HCT116 (cell line): Measurements from ENCODE around the gene PCDH9.

ENCODE experiments used
- TF ChIP-seq, protein P1 (sequence below), 3 experiments: fragments of 200-600 bp in 1 of 3; sonication (generic) in 1 of 3; IDR thresholded peaks in 2 of 3; conservative IDR thresholded peaks in 1 of 3; 2 replicates each; pipeline ENCODE4 v1.5.1; 2012 to 2017; ENCODE audit warnings: low read depth in 2 of 3, low read length in 2 of 3, antibody characterized with exemption in 1 of 3, borderline replicate concordance in 1 of 3, control low read depth in 1 of 3, mild to moderate bottlenecking in 1 of 3, mixed read lengths in 1 of 3, mixed run types in 1 of 3, moderate library complexity in 1 of 3; ENCODE audit not compliant: insufficient read depth in 1 of 3
- TF ChIP-seq, protein P2 (sequence below): IDR thresholded peaks from 2 replicates; pipeline ENCODE4 v1.6.1; 2012

DNA sequence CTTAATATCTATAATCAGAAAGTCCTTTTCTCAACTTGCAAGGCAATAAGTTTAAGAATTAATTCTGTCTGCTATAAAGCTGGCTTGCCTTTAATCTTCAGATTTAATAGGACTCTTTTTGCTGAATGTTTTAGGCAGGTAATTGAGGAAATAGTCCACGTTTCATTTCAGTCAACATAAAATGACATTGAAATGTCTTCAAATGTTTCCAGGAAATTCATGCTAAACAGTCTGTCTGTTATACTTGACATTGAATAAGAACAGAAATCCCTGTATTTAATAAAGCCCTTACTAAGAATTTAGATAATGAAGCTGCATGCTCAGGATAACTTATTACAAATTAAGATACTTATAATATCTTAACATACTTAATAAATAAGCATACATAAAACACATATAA is 84.2 kb downstream of the PCDH9 start:
- TF ChIP-seq, protein P1, sequence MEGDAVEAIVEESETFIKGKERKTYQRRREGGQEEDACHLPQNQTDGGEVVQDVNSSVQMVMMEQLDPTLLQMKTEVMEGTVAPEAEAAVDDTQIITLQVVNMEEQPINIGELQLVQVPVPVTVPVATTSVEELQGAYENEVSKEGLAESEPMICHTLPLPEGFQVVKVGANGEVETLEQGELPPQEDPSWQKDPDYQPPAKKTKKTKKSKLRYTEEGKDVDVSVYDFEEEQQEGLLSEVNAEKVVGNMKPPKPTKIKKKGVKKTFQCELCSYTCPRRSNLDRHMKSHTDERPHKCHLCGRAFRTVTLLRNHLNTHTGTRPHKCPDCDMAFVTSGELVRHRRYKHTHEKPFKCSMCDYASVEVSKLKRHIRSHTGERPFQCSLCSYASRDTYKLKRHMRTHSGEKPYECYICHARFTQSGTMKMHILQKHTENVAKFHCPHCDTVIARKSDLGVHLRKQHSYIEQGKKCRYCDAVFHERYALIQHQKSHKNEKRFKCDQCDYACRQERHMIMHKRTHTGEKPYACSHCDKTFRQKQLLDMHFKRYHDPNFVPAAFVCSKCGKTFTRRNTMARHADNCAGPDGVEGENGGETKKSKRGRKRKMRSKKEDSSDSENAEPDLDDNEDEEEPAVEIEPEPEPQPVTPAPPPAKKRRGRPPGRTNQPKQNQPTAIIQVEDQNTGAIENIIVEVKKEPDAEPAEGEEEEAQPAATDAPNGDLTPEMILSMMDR (IDR thresholded peaks at IDR 0.05 in 2 of 3, conservative IDR thresholded peaks at IDR 0.05 in 1 of 3; ENCODE audit: borderline replicate concordance in 1 of 3, insufficient read depth in 1 of 3, low read depth in 2 of 3, low read length in 2 of 3) = no peak
- TF ChIP-seq, protein P2, sequence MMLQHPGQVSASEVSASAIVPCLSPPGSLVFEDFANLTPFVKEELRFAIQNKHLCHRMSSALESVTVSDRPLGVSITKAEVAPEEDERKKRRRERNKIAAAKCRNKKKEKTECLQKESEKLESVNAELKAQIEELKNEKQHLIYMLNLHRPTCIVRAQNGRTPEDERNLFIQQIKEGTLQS = no peak
